DMS53 (cell line): Measurements from ENCODE around the gene AP3S2.
"Not testable (repeated sequence)": the region's sequence is repeated elsewhere in the genome, so short reads cannot be mapped to it uniquely, and the experiment has no call there.

Experiments used
- DNase-seq: peaks from one replicate; lab custom pipeline; 2025; lab: John Stamatoyannopoulos, UW

Gene AP3S2

DNA sequence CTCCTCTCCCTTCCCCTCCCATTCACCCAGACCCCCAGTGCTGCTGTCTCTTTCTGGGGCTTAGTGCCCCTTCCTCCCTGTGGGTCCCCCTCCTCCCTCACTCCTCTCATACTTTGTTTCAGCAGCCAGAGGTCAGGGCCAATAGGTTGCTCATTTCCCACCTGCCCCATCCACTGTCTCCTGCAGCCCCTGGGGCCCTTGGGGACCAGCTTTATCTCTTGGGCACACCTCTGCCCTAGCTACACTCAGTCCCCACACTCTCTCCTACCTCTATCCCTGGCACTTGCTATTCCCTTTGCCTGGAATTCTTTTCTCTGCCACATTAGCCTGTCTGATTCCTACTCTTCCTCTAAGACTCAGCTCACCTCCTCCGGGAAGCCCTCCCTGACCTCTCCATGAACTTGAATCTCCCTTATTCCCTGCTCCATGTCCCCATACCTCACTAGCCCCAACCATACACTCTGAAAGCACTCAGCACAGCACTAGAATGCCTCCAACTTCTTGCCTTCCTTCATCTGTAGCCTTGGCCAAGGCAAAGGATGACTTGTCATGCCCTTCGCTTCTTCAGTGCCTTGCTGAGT, 93.8 kb downstream of the AP3S2 start:
- no peak for DNase-seq

DNA sequence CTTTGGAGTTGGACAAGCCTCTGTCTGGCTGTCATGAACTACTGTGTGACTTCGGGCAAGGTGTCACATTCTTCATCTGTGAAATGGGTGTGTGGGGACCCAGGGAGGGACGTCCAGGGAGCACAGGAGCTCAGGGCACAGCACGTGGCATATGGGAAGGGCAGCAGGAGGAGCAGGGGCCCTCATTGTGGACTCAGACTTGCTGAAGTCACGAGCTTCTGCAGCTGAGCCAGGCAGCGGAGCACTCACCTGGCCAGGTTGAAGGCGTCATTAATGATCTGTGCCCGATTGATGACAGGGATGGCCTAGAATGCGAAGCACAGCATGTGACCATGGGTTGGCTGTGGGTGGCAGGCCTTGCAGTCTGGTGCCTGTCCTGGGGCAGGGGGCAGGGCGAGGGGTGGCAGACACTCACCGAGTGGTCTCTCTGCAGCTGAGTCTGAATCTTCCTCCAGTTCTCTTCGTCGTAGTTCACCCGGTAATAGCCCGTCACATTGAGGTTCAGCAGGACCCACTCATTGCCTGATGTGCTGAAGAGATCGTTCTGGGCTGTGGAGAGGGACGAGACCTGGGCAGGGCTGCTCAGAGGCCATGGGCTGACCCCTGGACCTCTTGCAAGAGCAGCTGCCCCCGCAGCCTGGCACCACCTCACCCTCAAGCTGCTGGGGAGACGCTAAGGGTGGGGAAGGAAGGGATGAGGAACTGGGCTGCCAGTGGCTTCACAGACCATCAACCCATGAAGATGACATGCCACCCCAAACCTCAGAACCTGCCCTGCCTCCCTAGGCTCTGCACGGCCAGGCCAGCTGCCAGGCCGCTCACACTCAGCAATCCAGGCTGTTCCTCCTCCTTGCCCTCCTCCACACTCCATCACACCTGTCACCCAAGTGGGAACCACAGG, 94.5 kb downstream of the AP3S2 start:
- DNase-seq: no peak

DNA sequence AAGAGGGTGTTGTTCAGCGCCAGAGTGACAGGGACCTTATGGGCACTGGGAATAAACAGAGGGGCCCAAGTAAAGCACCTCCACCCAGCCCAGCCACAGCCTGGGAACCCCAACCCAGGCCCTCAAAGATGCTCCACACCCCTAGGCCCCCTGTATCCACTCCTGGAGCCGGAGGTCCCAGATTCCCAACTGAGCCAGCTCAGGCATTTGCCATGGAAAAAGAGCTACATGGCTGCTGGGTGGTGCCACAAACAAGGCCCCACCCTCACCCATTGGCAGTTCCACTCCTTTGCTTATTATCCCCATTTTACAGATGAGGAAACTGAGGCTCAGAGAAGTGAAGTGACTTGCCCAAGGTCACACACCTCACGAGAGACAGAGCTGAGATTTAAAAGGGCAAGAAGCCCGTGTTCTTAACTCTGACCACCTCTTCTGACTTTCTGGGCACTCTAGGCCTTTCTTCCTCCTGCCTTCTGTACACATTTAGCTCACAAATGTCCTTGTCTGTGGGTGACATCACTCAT, 96.1 kb downstream of the AP3S2 start:
- DNase-seq: no peak

DNA sequence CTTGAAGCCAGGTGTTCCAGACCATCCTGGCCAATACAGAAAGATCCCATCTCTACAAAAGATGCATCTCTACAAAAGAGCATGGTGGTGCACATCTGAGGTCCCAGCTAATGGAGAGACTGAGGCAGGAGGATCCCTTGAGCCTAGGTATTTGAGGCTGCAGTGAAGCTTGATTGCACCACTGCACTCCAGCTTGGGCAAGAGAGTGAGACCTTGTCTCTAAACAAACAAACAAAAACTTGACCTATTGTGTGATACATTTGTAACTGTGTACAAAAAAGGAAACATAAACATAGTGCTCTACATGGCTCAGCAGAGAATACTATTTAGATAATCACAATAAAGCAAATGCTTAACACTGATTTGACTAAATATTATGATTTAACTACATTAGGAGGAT, 97.8 kb downstream of the AP3S2 start:
- DNase-seq: no peak

DNA sequence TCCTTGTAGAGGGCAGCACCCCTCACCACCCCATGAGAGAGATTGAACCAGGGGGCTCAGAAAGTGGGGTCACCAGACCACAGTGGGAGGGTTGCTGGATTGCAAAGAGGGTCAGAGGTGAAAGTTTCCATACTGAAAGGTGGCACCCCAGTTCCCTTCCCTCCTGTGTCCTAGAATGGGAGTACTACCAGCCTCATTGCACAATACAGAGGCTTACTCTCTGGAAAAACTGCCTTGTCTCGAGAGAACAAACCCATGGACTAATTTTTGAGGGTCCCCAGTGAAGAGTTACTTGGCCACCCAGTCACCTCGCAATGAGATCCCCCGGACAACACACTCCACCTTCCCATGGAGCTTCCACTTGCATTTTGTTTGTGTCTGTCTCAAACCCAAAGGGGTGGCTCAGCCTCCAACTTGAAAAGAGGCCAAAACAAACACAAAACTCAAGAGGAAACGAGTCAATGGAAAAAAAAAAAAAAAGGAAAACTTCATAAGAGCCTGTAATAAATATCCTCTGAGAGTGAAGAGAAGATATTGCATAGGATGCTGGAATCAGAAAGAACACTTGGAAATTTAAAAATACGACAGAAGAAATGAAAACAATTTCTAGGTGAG, 99.1 kb downstream of the AP3S2 start:
- DNase-seq: peak; percentile 74

DNA sequence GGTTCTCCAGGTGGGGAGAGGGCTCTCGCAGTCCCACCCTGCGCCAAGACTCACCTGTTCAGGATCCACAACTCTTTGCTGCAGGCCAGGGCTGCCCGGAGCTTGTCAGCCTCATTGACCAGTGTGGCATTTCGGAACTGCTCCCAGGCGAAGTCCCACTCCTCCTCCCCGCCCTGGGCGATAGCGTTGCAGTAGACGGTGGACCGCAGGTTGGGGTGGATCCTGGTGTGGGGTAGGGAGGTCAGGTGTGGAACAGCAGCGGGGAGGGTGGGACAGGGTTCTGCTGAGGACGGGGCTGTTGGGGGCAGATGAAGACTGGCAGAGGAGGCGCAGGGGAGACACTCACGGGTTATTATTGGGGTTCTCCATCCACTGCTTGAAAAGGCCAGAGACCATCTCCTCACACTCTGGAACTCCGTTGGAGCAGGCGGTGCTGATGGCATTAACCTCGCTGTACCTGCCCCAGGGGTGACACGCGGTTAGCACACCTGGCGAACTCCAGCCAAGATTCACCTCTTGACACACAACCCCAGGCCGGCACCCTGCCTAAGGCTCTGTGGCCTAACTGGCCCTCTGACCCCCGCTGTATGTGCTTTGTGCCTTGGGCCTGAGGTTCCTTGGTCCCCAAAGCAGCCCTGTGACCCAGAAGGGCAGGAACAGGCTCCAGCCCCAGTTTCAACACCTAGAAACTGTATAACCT, 101.5 kb downstream of the AP3S2 start:
- no peak for DNase-seq

DNA sequence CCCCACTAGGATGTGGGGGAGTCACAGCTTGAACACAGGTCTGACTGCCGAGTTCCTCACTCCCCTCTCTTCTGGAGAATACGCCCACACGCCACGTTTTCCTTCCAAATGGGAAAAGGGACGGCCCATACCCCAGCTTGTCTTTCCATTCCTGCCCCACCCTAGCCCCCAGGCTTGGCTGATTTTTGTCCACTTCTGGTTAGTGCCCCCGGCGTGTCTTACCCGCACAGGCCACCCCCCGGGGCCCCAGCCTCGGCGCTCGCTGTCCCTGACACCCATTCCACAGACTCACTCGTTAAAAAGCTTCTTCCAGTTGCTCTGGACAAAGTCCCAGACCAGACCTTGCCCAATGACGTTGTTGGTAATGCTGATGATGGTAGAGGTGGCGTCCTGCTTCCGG, 103.1 kb downstream of the AP3S2 start:
- DNase-seq: no peak

DNA sequence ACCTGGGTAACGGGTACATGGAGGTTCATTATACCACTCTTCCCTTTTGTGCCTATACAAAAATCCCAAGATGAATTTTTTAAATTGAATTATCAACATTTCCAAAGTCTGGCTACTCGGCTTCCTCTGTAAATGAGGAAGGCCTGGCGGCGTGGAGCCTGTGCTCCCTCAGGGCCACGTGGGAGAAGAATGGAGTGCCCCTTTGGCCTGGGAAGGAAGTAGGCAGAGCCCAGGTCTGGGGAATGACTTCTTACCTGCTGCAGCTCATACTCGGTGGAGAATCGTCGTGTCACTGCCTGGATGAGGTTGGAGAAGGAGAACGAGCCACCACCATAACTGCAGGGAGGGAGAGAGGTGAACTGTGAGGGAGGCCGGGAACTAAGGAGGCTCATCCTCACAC, 103.6 kb downstream of the AP3S2 start:
- DNase-seq: no peak

DNA sequence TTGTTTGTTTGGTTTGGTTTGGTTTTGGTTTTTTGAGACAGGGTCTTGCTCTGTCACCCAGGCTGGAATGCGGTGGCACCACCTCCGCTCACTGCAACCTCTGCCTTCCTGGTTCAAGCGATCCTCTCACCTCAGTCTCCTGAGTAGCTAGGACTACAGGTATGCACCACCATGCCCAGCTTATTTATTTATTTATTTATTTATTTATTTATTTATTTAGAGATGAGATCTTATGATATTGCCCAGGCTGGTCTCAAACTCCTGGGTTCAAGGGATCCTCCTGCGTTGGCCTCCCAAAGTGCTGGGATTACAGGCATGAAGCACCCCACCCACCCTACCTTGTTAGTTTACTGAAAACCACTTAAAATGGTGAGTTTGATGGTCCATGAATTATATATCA, 105.2 kb downstream of the AP3S2 start:
- DNase-seq: not testable (repeated sequence)

DNA sequence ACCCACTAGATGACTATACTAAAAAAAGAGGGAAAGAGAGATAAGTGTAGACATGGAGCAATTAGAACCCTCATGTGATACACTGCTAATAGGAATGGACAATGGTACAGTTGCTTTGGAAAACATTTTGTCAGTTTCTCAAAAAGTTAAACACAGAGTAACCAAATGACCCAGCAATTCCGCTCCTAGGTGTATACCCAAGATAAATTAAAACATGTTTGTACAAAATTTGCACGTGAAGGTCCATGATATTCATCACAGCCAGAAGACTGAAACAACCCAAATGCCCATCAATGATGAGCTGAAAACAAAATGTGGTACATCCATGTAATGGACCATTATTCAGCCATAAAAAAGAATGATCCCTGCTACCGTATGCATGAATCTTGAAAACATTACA, 105.8 kb downstream of the AP3S2 start:
- DNase-seq: no peak

DNA sequence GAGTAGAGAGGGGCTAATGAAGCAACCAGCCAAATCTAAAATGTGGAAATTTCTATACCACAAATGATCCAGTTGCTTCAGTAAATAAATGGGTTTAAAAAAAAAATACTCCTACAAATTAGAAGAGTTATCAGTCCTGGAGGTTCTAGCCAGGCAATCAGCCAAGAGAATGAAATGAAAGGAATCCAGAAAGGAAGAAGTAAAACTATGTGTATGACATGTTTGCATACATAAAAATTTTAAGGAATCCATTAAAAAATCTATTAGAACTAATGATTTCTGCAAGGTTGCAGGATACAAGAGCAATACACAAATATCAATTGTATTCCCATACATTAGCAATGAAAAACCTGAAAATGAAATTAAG, 108.0 kb downstream of the AP3S2 start:
- DNase-seq: no peak

DNA sequence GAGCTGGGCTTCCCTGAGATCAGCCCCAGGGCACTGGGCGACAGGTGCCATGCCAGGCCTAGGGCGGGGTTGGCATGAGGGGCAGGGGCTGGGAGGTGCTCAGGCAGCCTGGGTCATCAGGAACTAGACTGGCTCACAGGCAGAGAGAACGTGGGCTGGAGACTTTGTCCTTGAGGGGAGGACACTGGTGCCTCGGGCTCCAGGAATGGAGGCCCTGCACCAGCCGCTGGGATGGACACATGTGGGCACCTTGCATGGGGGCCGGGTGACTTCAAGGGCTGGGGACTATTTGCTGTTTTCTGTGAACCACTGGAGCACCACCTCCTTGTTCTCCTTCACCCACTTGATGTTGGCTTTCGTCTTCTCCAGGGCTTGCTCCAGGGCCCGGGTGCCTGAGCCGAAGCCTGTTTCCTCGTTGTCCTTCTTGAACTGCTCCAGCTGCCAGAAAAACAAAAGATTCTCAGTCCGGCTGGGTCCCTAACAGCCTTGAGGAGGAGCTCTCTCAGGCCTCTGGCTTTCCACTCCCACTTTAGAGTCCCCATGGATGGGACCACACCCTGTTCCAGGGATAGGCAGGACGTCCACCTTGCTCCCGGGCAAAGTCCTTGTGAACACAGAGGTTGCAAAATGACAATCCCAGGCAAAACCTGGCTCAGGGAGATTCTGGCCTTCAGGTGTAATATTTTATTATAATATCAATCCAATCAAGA, 108.6 kb downstream of the AP3S2 start:
- no peak for DNase-seq

DNA sequence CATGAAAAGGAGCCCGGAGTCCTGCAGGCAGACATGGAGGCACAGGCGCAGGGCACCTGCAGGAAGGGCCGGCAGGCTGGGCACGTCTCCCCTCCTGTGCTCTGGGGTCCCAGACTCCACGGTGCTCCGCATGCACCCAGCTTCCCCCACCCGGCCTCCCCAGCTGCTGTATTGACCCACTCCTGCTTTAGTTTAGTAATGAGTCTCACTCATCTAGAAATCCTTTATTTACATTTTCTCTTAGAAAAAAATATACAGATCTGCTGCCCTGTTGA, 109.2 kb downstream of the AP3S2 start:
- no peak for DNase-seq

DNA sequence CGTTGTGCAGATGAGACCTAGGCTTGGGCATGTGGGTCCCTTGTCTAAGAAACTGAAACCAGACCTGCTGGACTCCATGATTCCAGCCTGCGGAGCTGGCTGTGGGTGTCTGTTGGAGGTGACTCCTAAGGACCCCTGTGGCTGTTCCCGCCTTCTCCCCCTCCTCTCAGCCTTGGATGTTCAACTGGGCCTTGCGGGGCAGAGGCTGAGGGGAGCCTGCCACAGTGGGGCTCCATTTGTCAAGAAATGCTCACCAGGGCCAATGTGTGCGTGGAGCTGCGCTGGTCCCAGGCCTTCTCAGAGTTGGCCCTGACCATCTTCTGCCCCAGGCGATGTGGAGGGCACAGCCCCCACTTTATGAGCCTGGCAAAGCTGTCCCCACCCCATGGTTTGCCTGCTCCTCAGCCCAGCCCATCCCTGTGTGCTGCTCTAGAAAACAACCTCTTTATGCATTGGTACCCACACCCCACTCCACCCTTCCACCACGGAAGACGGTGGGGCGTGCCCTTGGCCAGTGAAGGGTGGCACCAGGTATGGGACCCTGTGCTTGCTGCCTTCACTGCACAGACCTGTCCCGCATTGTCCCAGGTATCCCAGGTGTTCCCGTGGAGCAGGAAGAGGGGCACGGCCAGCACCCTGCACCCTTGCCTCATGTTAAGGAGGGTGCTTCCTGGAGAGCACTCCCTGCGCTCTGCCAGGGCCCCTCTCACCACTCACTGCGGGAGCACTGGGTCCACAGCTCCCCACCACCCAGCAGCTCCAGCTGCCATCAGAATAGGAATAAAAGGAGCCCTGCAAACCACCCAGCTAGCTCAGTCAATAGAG, 109.7 kb downstream of the AP3S2 start:
- DNase-seq: no peak

DNA sequence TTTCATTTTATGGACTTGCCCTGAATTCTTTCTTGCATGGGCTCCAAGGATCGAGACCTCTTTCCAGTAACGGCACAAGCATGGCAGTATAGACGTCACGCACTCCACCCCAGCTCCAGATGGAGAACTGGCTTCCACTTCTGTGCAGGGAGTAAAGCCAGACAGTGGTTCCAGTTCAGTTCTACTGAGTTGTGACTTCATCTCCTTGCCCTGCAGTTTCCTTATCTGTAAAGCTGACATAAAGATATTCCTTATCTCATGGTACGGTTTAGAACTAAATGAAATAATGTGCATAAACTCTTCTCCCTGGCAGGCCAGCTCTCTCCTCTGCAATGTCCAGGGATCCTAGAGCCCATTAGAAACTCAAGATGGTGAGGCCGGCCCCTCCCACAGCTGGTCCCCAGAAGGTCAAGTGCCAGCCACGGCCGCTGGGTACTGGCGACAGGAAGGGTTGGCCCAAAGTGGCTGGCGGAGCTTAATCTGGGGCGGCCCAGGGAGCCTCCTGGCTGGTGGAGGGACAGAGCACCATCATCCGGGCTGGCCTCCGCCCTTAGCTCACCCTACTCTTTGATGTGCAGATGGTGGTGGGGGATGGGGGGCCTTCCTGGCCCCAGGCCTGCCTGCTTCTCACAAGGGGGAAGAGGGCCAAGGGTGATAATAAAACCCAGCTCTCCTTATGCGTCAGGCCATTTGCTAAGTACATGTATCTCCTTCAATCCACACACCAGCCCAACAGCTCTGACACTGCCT, 110.5 kb downstream of the AP3S2 start:
- DNase-seq: no peak

DNA sequence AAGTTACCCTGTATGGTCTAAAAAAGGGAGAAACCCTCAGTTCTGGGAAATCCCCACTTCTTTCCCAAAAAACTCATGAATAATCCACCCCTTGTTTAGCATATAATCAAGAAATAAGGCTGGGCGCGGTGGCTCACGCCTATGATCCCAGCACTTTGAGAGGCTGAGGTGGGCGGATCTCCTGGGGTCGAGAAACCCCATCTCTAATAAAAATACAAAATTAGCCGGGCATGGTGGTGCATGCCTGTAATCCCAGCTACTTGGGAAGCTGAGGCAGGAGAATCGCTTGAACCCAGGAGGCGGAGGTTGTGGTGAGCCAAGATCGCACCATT, 111.2 kb downstream of the AP3S2 start:
- not testable (repeated sequence) for DNase-seq

DNA sequence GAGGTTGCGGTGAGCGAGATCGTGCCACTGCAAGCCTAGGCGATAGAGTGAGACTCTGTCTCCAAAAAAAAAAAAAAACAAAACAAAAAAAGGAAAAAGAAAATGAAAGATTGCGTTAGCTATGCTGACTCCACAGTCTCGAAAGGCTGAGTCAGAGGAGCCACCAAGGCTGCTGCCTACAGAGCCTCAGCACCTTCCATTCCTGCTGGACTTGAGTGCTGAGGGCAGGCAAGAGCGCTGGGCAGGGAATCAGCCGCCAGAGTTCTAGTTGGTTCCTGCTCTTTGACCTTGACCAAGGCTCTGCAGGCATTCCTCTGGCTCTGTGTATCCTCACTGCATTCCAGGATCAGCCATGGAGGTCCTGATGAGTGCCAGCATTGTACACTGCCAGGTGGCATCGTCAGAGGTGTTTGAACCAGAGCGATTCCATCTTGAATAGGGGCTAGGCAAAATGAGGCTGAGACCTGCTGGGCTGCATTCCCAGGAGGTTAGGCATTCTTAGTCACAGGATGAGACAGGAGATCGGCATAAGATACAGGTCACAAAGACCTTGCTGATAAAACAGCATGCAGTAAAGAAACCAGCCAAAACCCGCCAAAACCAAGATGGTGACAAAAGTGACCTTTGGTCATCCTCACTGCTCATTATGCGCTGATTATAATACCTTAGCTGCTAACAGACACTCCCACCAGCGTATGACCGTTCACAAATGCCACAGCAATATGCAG, 111.7 kb downstream of the AP3S2 start:
- no peak for DNase-seq

DNA sequence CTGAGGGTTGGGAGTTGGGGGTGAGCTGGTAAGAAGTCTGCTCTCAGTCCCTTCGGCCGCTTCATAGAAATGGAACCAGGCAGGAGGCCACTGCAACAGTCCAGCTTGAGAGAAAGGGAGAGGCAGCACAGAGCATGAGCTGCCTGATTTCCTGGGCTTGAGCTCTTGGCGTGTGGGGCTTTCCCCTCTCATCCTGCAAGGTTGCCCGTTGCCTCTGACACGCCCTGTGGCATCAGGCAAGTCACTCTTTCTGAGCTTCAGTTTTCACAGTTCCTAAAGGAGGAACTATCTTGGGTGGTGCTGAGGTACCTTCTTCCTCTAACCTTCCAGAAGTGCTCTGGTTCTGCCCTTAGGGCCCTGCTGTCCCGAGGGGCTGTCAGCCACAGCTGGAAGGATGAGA, 112.7 kb downstream of the AP3S2 start:
- DNase-seq: no peak

DNA sequence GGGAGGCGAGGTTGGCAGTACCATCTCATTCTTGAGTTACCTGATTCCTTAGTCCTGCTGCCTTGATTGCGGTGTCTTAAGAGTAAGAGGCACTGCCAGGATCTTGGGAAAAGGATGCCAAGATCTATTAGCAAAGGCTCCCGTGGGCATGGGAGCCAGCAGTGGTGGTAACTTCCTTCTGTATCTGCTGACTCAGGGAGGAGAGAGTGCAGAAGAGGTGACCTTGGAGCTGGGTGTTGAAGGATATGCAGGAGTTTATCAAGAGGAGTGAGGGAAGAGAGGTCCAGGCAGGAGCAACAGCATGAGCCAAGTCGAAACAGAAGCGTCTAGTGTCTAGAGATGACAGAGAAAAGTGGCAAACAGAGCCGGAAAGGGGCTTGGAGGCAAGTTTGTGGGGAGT, 113.2 kb downstream of the AP3S2 start:
- DNase-seq: no peak
